ENCODE results near the gene BLOC1S6. TPM values are rescaled to one million over a fixed set of nuclear protein-coding genes. Genes with fewer than 3 reads are reported as not detected.

BLOC1S6 gene
- total RNA-seq, 2 donors from 2014 or later, result 27.7 to 37.0 TPM

- intact Hi-C loops (cut with DNase I), result no loop called here
- no peak for DNase-seq
- ATAC-seq, result no peak
Measured at GRCh38 chr15:45657254-45657653, 70.1 kb downstream of the BLOC1S6 start.

GRCh38 chr15:45657764-45658545 lies 70.8 kb downstream of the BLOC1S6 start:
- intact Hi-C loops (cut with DNase I), result no loop called here
- no peak for DNase-seq
- ATAC-seq, result no peak

Other genes starting within 250 kb of the BLOC1S6 start
- gene GATM, start 208.8 kb upstream of the BLOC1S6 start, total RNA-seq, result 10 to 100 TPM; 32.9 to 47.4 TPM
- 1 to 10 TPM; 4.9 to 5.0 TPM for gene SLC30A4, start 64.6 kb upstream of the BLOC1S6 start, total RNA-seq
- gene SQOR, start 47.6 kb downstream of the BLOC1S6 start, total RNA-seq, result 10 to 100 TPM; 24.8 to 29.0 TPM

Data from left cardiac atrium (tissue), 4 donors.